GM12892 (cell line): Measurements from ENCODE around the gene PGRMC2.

Source experiments
- POLR2A ChIP-seq: IDR thresholded peaks from 2 replicates; pipeline ENCODE4 v1.6.1; 2011; ENCODE audit warnings: low read depth, low read length, control low read depth
- TAF1 ChIP-seq: IDR thresholded peaks from 2 replicates; pipeline ENCODE4 v1.6.1; 2011; ENCODE audit warnings: low read depth, mild to moderate bottlenecking, control low read depth, low read length, borderline replicate concordance

DNA sequence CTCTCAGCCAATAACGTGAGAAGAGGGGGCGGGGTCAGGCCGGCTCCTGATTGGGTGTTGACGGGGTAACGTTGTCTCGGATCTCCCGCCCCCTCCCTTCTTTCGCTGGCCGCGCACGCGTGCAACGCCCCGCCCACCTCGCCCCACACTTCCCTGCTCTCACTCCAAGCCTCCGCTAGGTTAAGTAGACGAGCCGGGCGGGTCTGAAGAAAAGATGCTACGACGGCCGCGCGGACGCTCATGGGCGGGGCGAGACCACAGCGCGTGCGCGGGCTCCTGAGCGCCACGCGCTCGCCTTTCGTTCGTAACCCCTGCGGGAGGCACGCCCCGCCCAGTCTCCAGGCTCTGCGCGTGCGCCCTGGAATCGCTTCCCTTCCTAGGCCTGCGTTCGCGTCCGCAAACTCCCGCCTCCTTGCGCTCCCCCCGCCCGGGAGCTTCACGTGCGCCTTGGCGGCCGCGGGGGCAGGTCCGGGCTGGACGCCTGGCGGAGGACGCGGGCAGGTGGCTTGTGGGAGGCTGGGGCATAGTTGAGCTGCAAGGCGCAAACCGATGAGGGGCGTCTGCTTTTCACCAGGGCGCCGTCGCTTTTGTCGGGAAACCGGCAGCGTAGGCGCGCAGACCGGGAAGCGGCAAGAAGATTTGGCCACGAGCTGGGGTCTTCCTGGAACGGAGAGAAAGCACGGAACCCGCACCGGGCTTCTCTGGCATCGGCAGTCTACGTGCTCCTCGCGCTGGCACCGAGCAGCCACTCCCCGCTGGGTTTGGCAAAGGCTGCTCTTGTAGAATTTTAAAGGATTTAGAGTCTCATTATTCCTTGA lies 467 bp upstream of the PGRMC2 start:
- TF ChIP-seq TAF1, result peak; percentile 22; the same call in 1 of the 2 replicates
- TF ChIP-seq POLR2A, result peak; percentile 81
